GM12801 (cell line): ENCODE data around the gene MRPS27.

Experiments used
- CTCF ChIP-seq: IDR thresholded peaks from one replicate; pipeline ENCODE4 v1.5.1; 2011; ENCODE audit warnings: control low read depth; ENCODE audit not compliant: insufficient read length; ENCODE audit errors: extremely low read depth

Gene MRPS27

DNA sequence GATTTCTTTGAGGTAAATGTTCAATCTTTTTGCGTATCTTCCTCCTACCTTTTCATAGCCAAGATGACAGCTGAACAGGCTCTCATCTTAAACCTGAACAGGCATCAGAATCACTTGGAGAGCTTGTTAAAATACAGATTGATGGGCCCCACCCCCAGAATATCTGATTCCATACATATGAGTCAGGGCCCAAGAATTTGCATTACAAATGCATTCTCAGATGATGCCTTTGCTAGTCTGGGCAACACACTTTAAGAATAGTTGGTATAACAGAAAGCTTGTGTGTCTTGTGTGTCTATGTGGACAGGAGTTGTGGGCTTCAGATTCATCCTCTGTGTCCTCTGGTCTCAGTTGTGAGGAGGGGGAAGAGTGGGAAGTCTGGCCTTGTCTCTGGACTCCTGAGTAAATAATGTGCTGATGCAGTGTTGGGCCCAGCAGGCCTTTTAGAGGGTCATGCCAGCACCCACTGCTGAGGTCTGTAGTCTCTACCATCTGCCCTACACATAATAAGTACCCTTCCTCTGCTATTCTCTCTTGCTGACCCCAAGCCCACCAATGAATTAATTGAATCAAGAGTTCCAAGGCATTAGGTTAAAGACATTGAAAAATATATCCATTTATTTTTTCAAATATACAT is 43.2 kb upstream of the MRPS27 start:
- no peak for TF ChIP-seq CTCF

DNA sequence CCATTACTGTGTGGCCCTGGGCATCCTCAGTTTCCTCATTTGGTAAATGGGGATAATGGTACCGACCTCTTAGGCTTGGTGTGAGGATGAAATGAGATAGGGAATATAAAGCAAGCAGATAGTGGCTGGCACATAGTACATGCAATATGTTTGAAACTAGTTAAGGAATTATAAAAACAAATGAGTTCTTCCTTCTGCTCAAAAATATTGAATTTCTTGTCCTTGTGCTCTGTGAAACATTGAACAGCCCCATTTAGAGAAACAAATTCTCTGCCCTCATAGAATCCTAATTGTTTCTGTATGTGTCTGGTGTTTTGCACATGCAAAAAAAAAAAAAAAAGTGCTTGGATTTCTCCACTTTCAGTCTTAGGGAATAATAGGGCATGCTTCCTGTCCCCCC is 39.8 kb upstream of the MRPS27 start:
- TF ChIP-seq CTCF = no peak

GRCh38 chr5:72358925-72359324 is 38.9 kb upstream of the MRPS27 start:
- no peak for TF ChIP-seq CTCF

GRCh38 chr5:72356361-72356760 is 36.3 kb upstream of the MRPS27 start:
- no peak for TF ChIP-seq CTCF

DNA sequence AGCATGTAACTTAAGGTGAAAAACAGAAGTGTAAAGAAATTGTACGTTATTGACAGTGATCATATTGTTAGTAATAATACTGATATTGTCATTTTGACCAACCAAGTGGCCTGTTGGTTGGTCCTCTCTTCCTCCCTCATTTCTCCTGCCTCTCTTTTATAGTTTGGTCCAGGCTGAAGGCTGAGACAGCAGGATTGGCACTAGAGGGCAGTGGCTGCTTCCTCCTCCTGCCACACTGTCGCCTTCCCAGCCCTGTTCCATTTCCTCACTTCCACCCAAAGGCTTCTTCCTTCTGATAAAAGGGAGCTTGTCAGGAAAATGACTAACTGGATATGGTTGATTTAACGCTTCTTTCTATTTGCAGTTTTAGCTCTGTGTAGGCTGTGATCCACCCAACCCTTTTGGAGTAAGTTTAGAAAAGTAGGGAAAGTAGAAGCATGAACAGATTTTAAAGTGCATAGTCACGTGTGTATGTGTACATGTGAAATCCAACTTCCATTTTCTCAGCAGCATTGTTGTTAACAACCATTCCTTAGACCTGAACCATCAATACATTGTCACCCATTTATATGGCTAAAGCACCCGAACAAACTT is 35.8 kb upstream of the MRPS27 start:
- no peak for TF ChIP-seq CTCF

DNA sequence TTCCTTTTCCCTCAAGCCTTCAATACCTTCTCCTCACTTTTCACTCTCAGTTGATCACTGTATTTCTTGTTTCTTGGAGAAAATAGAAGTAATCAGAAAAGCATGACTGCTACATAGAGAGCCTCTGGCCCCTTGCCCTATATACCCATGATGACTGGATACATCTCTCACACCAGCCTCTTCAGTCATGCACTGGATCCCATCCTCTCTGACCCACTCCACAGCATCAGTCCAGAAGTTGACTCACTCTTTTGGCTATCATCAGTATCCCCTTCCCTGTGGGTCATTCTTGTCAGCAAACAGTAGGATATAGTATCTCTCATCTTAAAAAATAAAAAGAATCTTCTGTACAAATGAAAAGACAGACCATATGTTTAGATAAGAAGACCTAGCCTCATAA is 33.0 kb upstream of the MRPS27 start:
- TF ChIP-seq CTCF = no peak

GRCh38 chr5:72352616-72353015 is 32.6 kb upstream of the MRPS27 start:
- no peak for TF ChIP-seq CTCF
